HG03045 (cell line): ENCODE measurements around the gene SAMD3.
A peak's percentile ranks its signal among the peaks of the same experiment; 100 is the strongest.
"Not testable (repeated sequence)": the region's sequence is repeated elsewhere in the genome, so short reads cannot be mapped to it uniquely, and the experiment has no call there.

Experiments used
- ATAC-seq: cut with Tn5 transposase; IDR thresholded peaks from one replicate; pipeline ENCODE4 v1.9.1; 2021; ENCODE audit warnings: mild to moderate bottlenecking, moderate library complexity; ENCODE audit not compliant: unreplicated experiment

Gene SAMD3, protein sequence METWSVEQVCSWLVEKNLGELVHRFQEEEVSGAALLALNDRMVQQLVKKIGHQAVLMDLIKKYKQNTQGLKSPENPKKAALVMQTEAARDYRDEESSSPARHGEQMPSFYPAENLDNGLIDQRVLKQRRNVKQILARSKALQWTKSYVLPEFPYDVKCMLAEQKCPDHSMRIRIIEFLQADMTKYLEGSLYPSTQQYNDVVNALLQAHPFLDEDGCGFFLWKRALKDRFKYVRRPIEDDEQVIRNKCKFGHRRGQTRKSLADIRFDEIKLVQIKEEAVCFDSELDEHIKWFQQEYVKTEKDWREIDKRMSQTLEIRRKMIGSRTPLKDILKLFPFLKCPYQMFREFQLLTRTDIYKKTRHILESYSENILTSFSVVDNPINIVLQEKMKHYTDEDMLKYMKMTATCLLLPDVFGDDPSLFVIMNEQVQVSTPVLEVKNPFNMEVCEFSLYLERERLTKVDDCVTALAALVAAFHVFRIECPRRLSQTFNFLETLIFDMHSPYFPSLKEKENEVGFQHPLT

GRCh38 chr6:130222775-130223174, at the start of gene SAMD3:
Gene SAMD3, minus strand, starts transcription at chr6:130222951. Its CDS starts 7,678 bp downstream, at chr6:130215273.
- no peak for ATAC-seq

DNA sequence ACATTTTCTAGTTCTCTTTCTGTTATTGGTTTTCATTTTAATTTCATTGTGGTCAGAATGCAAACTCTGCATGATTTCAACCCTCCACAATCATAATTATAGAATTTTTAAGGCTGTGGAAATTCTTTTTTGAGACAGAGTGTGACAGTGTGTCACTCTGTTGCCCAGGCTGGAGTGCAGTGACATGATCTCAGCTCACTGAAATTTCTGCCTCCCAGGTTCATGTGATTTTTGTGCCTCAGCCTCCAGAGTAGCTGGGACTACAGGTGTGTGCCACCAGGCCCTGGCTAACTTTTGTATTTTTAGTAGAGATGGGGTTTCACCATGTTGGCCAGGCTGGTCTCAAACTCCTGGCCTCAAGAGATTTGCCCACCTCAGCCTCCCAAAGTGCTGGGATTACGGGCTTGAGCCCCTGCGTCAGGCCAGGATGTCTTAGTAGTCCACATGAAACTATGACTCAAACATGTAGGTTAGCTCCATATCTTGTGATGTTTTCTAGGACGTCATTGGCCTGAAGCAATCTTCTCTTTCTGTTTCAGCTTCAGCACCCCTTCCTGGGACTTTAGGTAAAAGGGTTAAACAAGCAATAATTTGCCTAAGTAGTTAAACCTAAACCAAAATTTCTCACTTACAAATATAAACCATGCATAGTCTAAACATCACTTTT, 47.4 kb upstream of the SAMD3 start:
- peak; percentile 99 for ATAC-seq

DNA sequence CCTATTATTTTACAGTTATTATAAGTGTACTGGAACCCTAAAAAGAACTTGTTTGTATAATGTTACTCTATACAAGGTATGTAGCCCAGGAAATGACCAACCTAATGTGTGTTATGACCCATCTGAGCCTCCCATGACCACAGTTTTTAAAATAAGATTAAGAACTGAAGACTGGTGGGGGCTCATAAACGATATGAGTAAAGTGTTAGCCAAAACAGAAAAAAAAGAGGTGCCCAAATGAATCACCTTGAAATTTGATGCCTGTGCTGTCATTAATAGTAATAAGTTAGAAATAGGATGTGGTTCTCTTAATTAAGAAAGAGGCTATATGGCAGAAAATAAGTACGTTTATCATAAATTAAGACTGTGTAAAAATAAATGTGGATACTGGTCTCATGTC, 42.8 kb upstream of the SAMD3 start:
- ATAC-seq, result not testable (repeated sequence)

- ATAC-seq, result no peak
Observed at GRCh38 chr6:130262008-130262407, 39.3 kb upstream of the SAMD3 start.

- not testable (repeated sequence) for ATAC-seq
Observed at GRCh38 chr6:130261558-130261957, 38.8 kb upstream of the SAMD3 start.

GRCh38 chr6:130260614-130261241, 38.0 kb upstream of the SAMD3 start:
- peak; percentile 50 for ATAC-seq

GRCh38 chr6:130260050-130260462, 37.3 kb upstream of the SAMD3 start:
- peak; percentile 58 for ATAC-seq

DNA sequence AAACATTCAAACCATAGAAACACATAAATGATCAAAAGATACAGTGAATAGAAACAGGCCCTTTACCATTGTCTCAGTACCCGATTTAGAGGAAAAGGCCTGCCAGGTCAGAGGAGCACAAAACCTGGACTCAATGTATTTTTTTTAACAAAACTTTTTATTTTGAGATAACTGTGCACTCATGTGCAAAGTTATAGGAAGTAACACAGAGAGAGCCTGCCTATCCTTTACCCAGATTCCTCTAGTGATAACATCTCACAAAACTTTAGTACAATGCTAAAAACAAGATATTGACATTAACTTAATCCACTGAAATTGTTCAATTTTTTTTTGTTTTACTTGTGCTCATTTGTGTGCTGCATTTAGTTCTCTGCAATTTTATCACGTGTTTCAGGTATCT, 36.8 kb upstream of the SAMD3 start:
- peak; percentile 11 for ATAC-seq

DNA sequence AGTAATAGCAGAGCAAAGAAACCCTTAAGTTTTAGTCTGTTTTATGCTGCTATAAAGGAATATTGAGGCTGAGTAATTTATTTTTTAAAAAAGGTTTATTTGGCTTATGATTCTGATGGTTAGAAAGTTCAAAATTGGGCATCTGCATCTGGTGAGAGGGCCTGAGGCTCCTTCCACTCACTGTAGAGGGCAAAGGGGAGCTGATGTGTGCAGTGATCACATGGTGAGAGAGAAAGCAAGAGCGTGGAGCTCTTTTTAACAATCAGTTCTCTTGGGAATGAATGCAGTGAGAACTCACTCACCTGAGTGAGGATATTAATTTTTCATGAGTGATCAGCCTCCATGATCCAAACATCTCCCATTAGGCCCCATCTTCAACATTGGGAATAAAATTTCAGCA, 36.4 kb upstream of the SAMD3 start:
- no peak for ATAC-seq

- no peak for ATAC-seq
Observed at GRCh38 chr6:130252527-130253237, 29.9 kb upstream of the SAMD3 start.

DNA sequence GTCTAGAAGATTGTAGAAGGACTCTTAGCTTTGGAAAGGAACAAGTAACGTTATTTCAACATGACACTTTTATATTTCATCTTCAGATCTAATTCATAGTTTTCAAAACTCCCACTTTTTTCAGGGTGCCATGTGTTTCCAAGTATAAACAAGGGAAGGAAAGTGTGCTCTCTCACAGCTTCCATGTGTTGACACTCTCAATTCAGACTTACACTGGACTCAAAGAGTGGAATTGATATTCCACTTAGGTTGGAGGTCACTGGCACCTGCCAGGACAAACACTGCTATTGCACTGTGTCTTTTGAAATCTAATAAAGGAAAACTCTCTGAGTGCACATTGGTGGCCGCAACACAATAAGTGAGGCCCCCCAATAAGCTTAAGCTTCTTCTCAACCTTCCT, 22.5 kb upstream of the SAMD3 start:
- no peak for ATAC-seq

- no peak for ATAC-seq
Observed at GRCh38 chr6:130244728-130245127, 22.0 kb upstream of the SAMD3 start.

- no peak for ATAC-seq
Observed at GRCh38 chr6:130240232-130240631, 17.5 kb upstream of the SAMD3 start.

DNA sequence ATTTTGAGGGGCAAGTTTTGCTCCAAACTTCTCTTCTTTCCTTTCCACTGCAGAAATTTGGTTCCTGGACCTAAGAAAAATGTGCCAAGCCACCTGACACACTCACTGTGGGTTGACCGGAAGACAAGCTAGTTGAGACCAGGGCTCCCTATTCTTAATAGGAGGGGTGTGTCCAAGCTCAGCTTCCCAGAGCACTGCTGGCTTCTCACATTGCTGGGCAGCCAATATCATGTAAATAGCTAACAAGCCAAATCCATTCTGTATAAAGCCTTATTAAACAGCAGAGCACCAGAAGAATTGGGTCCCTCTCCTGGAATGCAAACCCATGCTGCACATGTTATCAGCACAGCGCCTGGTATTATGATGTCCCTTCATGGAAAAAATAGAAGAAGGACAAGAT, 17.0 kb upstream of the SAMD3 start:
- no peak for ATAC-seq

GRCh38 chr6:130233330-130233729, 10.6 kb upstream of the SAMD3 start:
- no peak for ATAC-seq

- ATAC-seq, result not testable (repeated sequence)
Observed at GRCh38 chr6:130230531-130230930, 7.8 kb upstream of the SAMD3 start.

DNA sequence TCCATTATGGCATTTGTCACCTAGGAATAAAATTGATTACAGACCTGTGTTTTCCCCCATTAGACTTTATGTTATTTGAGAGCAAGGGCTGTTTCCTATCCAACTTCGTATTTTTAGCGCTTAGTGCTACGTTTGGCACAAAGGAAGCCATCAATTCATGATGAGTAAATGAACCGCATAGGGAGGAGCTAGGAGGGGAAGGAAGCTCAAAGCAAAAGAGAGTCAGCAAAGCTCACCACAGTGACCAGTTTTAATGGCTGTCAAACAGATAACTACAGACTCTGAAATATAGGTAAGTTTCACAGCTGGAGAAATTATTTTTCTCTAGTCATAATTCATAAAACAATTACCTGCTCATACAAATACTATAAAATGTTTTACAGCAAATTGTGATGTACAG, 6.9 kb upstream of the SAMD3 start:
- ATAC-seq, result no peak

- peak; percentile 98 for ATAC-seq
Observed at GRCh38 chr6:130223508-130223907, 757 bp upstream of the SAMD3 start.

DNA sequence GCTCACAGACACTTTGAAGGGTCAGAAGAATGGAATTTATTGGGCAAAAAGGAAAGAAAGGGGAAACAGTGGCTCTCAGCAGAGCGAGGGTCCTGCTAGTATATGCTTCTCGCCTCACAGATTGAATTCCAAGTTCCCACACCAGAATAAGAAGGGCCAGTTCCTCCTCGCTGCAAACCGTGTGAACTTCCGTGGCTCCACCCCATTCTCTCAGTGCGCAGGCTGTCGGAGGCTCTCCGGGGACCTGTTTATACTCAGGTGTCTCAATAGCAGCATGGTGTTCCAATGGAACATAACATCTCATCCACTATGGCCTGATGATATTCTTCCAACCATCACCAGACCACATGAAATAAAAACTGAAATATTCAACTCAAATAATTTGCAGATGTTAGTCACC, 4.6 kb downstream of the SAMD3 start:
- ATAC-seq, result no peak

DNA sequence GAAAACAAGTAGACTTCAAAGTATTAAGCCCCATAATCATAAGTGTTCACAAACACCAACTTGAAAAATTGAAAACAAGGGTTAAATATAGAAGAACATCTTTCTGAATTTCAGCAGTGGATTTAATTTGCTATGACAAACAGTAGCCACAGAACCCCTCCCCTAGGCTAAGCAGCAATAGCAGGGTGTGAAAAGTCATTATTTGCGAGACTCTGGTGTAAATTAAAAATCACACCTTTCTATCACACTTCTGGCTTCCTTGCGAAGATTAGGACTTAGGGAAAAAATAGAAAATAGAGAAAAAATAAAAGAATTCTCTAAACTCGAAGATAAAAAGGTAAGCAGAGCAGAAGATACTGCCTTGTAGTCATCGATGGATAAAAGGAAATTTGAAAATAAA, 6.1 kb downstream of the SAMD3 start:
- no peak for ATAC-seq

- no peak for ATAC-seq
Observed at GRCh38 chr6:130215526-130215925, 7.2 kb downstream of the SAMD3 start.
